Neural cell (in vitro differentiated cells): ENCODE results near the gene ATP2B2. TPM values are rescaled to one million over a fixed set of nuclear protein-coding genes. Genes with fewer than 3 reads are reported as not detected.

Source experiments
- polyA plus RNA-seq: library from polyadenylated mRNA; depleted of rRNA; stranded (reverse); fragments of >200 nt; gene quantifications from 2 replicates; pipeline ENCODE4 v1.2.3, GENCODE V29; 2014
- small RNA-seq, 3 experiments: library from RNA; depleted of rRNA; stranded (forward); fragments of <200 nt; gene quantifications; one replicate each; pipeline ENCODE3, GENCODE V24; 2012

ATP2B2 gene
- polyA plus RNA-seq, 1 donor from 2014 or later, result 8.3 TPM

Small RNAs within 50 kb of the gene (small RNA-seq; reads per million reads assigned to genes)
- gene MIR378B, result 0.08 to 0.26 (median 0.16) reads per million in 3 experiments
- gene MIR885, result 4.0 to 16.3 (median 15.6) reads per million in 3 experiments
- gene RF02126, result 0 reads per million in 3 experiments

Other genes with a start within 250 kb of the ATP2B2 start
- 2.8 TPM in 1 of 2 replicates, not detected in the other for gene GHRL, start 212.6 kb downstream of the ATP2B2 start, polyA plus RNA-seq
- gene SEC13, start 184.5 kb downstream of the ATP2B2 start, polyA plus RNA-seq, result 112 and 125 TPM in 2 replicates